Sigmoid colon (tissue), 7 donors: Measurements from ENCODE around the gene CAPRIN1. TPM values are rescaled to one million over a fixed set of nuclear protein-coding genes. Genes with fewer than 3 reads are reported as not detected.
"Not testable (repeated sequence)": the region's sequence is repeated elsewhere in the genome, so short reads cannot be mapped to it uniquely, and the experiment has no call there.

Source experiments
- DNase-seq: peaks from one replicate; pipeline ENCODE4 v3.0.0-alpha.2; 2019
- H3K27ac ChIP-seq, 4 donors: fragments of 200-600 bp; sonication (generic); one replicate each; pipeline ENCODE4 v1.5.1; 2016 to 2019; ENCODE audit warnings: mild to moderate bottlenecking in 1 of 4
- H3K27me3 ChIP-seq, 3 donors: fragments of 200-600 bp; sonication (generic); one replicate each; pipeline ENCODE4 v1.5.1; 2019; ENCODE audit warnings: mild to moderate bottlenecking in 1 of 3
- H3K36me3 ChIP-seq, 4 donors: fragments of 200-600 bp; sonication (generic); one replicate each; pipeline ENCODE4 v1.5.1; 2016 to 2019
- H3K4me1 ChIP-seq, 4 donors: fragments of 200-600 bp; sonication (generic); one replicate each; pipeline ENCODE4 v1.5.1; 2017 to 2019
- H3K4me3 ChIP-seq, 4 donors: fragments of 200-600 bp; sonication (generic); one replicate each; pipeline ENCODE4 v1.5.1; 2017 to 2019; ENCODE audit warnings: mild to moderate bottlenecking in 2 of 4, moderate library complexity in 1 of 4
- H3K9me3 ChIP-seq, 4 donors: fragments of 200-600 bp in 3 of 4; sonication (generic) in 3 of 4; one replicate each; pipeline versions ENCODE4 v1.5.1 to v1.6.1; 2013 to 2019
- CTCF ChIP-seq, 4 experiments: fragments of 450-650 bp in 3 of 4; fragments of 200-600 bp in 1 of 4; IDR thresholded peaks; one replicate each; pipeline ENCODE4 v1.5.1; 2016 to 2019; ENCODE audit warnings: antibody characterized with exemption in 4 of 4, mild to moderate bottlenecking in 3 of 4, moderate library complexity in 2 of 4
- EP300 ChIP-seq, 4 donors: sonication (generic); formaldehyde crosslinking; IDR thresholded peaks; one replicate each; pipeline ENCODE4 v1.6.1; 2017; ENCODE audit warnings: antibody characterized with exemption in 4 of 4
- POLR2A ChIP-seq, 2 donors: fragments of 450-650 bp; IDR thresholded peaks; one replicate each; pipeline ENCODE4 v1.6.1; 2016; ENCODE audit warnings: antibody characterized with exemption in 2 of 2, mild to moderate bottlenecking in 2 of 2, moderate library complexity in 2 of 2
- POLR2AphosphoS5 ChIP-seq, 4 donors: sonication (generic); formaldehyde crosslinking; IDR thresholded peaks; one replicate each; pipeline ENCODE4 v1.6.1; 2017; ENCODE audit warnings: antibody characterized with exemption in 4 of 4
- WGBS, 2 donors: extraction: QIAGEN DNeasy Blood & Tissue Kit; methylation state at CpG; one replicate each; pipeline ENCODE4 v1.1.7; 2013; 5-methylcytosine and 5-hydroxymethylcytosine counted together
- intact Hi-C: fragments of 100-400 bp; cut with DNase I; formaldehyde crosslinking; loops from one replicate; pipeline ENCODE4 v1.15.1; 2023
- polyA plus RNA-seq, 3 donors: library from polyadenylated mRNA; stranded (reverse); fragments of 200-250 nt; gene quantifications; one replicate each; pipeline ENCODE4 v1.2.3, GENCODE V29; 2013
- total RNA-seq, 4 donors: library from RNA; depleted of rRNA; stranded (reverse); fragments of >200 nt; gene quantifications; one replicate each; pipeline ENCODE4 v1.1.0, GENCODE V29; 2016
- donor health status: healthy with polysubstance abuse.
- donor health status: Bipolar disorder and iron deficiency.
- donor health status: healthy.

Gene CAPRIN1
- total and polyA plus RNA-seq, 7 donors: 63.1 to 118 (median 107) TPM

GRCh38 chr11:34052608-34053160, 1.2 kb downstream of the CAPRIN1 start:
- intact Hi-C loops: loop anchor here (1.0 to 10.0 kb wide), 6 partner anchors 53 to 1015 kb away; partner anchors contain the start of genes ABTB2, APIP, FBXO3 and NAT10
- peaks cover 0 to 49% (median 42%) of the 10 kb centered on the region in 4 donors for H3K4me1 ChIP-seq
- H3K36me3 ChIP-seq: peaks cover 0 to 13% (median 0%) of the 10 kb centered on the region in 4 donors
- no peaks in the 10 kb centered on the region for H3K27me3 ChIP-seq
- H3K9me3 ChIP-seq: no peaks in the 10 kb centered on the region
- peak overlapping the region; percentile 98 to 99 (median 98) for H3K27ac ChIP-seq
- peak; percentile 66 for DNase-seq
- WGBS, 2 donors: 0% methylated on average over 40 of the region's 40 CpGs
- H3K4me3 ChIP-seq: peak overlapping the region; percentile 84 to 98 (median 93)
- TF ChIP-seq POLR2AphosphoS5 (IDR thresholded peaks at IDR 0.05) (no peak), EP300 (IDR thresholded peaks at IDR 0.05) (no peak), CTCF (IDR thresholded peaks at IDR 0.05) (no peak), POLR2A (IDR thresholded peaks at IDR 0.05) (no peak)

- peaks cover 0 to 13% (median 0%) of the 10 kb centered on the region in 4 donors for H3K36me3 ChIP-seq
- peak overlapping the region; percentile 84 to 98 (median 93) for H3K4me3 ChIP-seq
- intact Hi-C loops: loop anchor here (2.0 to 10.0 kb wide), 5 partner anchors 278 to 1016 kb away; partner anchors contain the start of genes ABTB2, APIP, FBXO3 and PDHX
- no peaks in the 10 kb centered on the region for H3K9me3 ChIP-seq
- DNase-seq: peak; percentile 86
- no peak for TF ChIP-seq POLR2A (IDR thresholded peaks at IDR 0.05)
- TF ChIP-seq POLR2AphosphoS5 (IDR thresholded peaks at IDR 0.05): peak; percentile 16 to 58 (median 50)
- H3K27ac ChIP-seq: peak overlapping the region; percentile 98 to 99 (median 98)
- no peaks in the 10 kb centered on the region for H3K27me3 ChIP-seq
- 0% methylated on average over 24 of the region's 24 CpGs for WGBS, 2 donors
- H3K4me1 ChIP-seq: peaks cover 0 to 54% (median 47%) of the 10 kb centered on the region in 4 donors
Measured at GRCh38 chr11:34053161-34053686, 1.7 kb downstream of the CAPRIN1 start.

GRCh38 chr11:34054351-34054750, 2.8 kb downstream of the CAPRIN1 start:
- 74 to 80% methylated on average over 11 of the region's 11 CpGs for WGBS, 2 donors
- not testable (repeated sequence) for DNase-seq, H3K4me3 ChIP-seq, H3K9me3 ChIP-seq, H3K27me3 ChIP-seq
- Histone ChIP-seq H3K36me3 (peaks cover 0 to 13% (median 0%) of the 10 kb centered on the region in 4 donors), H3K4me1 (peaks cover 0 to 63% (median 58%) of the 10 kb centered on the region in 4 donors), H3K27ac (peak overlapping the region; percentile 98 to 99 (median 98))
- intact Hi-C loops: loop anchor here (5.0 to 10.0 kb wide), 4 partner anchors 280 to 1017 kb away; partner anchors contain the start of genes APIP, FBXO3, PDHX and TCP11L1

GRCh38 chr11:34055218-34056000, 3.9 kb downstream of the CAPRIN1 start:
- no peaks in the 10 kb centered on the region for H3K27me3 ChIP-seq
- peak overlapping the region in 2 of 4 donors; percentile 0 to 98 for H3K27ac ChIP-seq
- intact Hi-C loops: loop anchor here (10.0 kb wide), 2 partner anchors 281 to 901 kb away; partner anchors contain the start of gene FBXO3
- DNase-seq: no peak
- no peak overlapping the region for H3K4me3 ChIP-seq
- H3K4me1 ChIP-seq: peaks cover 0 to 67% (median 62%) of the 10 kb centered on the region in 4 donors
- 89 to 93% methylated on average over 18 of the region's 18 CpGs for WGBS, 2 donors
- H3K9me3 ChIP-seq: no peaks in the 10 kb centered on the region
- H3K36me3 ChIP-seq: peaks cover 0 to 13% (median 0%) of the 10 kb centered on the region in 4 donors
- TF ChIP-seq POLR2AphosphoS5 (IDR thresholded peaks at IDR 0.05) (no peak), CTCF (IDR thresholded peaks at IDR 0.05) (no peak), POLR2A (IDR thresholded peaks at IDR 0.05) (no peak), EP300 (IDR thresholded peaks at IDR 0.05) (no peak)

- H3K4me3 ChIP-seq: no peak overlapping the region
- no peaks in the 10 kb centered on the region for H3K27me3 ChIP-seq
- intact Hi-C loops: loop anchor here (10.0 kb wide), 2 partner anchors 282 to 902 kb away; partner anchors contain the start of gene FBXO3
- H3K4me1 ChIP-seq: peaks cover 0 to 80% (median 65%) of the 10 kb centered on the region in 4 donors
- H3K36me3 ChIP-seq: peaks cover 0 to 19% (median 0%) of the 10 kb centered on the region in 4 donors
- TF ChIP-seq EP300 (IDR thresholded peaks at IDR 0.05) (no peak), CTCF (IDR thresholded peaks at IDR 0.05) (no peak), POLR2AphosphoS5 (IDR thresholded peaks at IDR 0.05) (no peak), POLR2A (IDR thresholded peaks at IDR 0.05) (no peak)
- no peaks in the 10 kb centered on the region for H3K9me3 ChIP-seq
- 9 to 31% methylated on average over 2 of the region's 2 CpGs for WGBS, 2 donors
- H3K27ac ChIP-seq: no peak overlapping the region
- no peak for DNase-seq
Measured at GRCh38 chr11:34056672-34057071, 5.1 kb downstream of the CAPRIN1 start.
